ENCODE data around the gene RBBP7.

GRCh38 chrX:16897445-16897844, 27.3 kb upstream of the RBBP7 start:
- TF ChIP-seq POLR2A (IDR thresholded peaks at IDR 0.05) (no peak), POLR2AphosphoS5 (IDR thresholded peaks at IDR 0.05; ENCODE audit: insufficient read depth in 1 of 2, low read depth in 1 of 2) (no peak)
- TF ChIP-seq, protein P1, sequence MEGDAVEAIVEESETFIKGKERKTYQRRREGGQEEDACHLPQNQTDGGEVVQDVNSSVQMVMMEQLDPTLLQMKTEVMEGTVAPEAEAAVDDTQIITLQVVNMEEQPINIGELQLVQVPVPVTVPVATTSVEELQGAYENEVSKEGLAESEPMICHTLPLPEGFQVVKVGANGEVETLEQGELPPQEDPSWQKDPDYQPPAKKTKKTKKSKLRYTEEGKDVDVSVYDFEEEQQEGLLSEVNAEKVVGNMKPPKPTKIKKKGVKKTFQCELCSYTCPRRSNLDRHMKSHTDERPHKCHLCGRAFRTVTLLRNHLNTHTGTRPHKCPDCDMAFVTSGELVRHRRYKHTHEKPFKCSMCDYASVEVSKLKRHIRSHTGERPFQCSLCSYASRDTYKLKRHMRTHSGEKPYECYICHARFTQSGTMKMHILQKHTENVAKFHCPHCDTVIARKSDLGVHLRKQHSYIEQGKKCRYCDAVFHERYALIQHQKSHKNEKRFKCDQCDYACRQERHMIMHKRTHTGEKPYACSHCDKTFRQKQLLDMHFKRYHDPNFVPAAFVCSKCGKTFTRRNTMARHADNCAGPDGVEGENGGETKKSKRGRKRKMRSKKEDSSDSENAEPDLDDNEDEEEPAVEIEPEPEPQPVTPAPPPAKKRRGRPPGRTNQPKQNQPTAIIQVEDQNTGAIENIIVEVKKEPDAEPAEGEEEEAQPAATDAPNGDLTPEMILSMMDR (IDR thresholded peaks at IDR 0.05), result no peak

All from vagina (tissue), 2 donors.